HepG2 (cell line): Measurements from ENCODE around the gene STAT6. TPM values are rescaled to one million over a fixed set of nuclear protein-coding genes. Genes with fewer than 3 reads are reported as not detected.

Experiments used
- AGO1 ChIP-seq: fragments of 200-400 bp; formaldehyde crosslinking; IDR thresholded peaks from 2 replicates; pipeline ENCODE4 v1.6.1; 2017; ENCODE audit warnings: mild to moderate bottlenecking, low read depth, low read length, moderate library complexity; ENCODE audit not compliant: poor library complexity, severe bottlenecking
- ATF1 ChIP-seq: IDR thresholded peaks from 2 replicates; pipeline ENCODE4 v1.6.1; 2016; ENCODE audit warnings: mild to moderate bottlenecking, control low read depth
- ELF3 ChIP-seq: IDR thresholded peaks from 2 replicates; pipeline ENCODE4 v1.6.1; 2016; ENCODE audit warnings: missing genetic modification reagents, missing compliant biosample characterization
- SIX1 ChIP-seq: sonication (generic); formaldehyde crosslinking; IDR thresholded peaks from 2 replicates; pipeline ENCODE4 v1.4.0; 2020; ENCODE audit warnings: missing genetic modification reagents, borderline replicate concordance
- THYN1 ChIP-seq: sonication (generic); formaldehyde crosslinking; IDR thresholded peaks from 2 replicates; pipeline ENCODE4 v1.8.1; 2023; ENCODE audit warnings: low read depth, mild to moderate bottlenecking, moderate library complexity, missing genetic modification reagents, borderline replicate concordance
- ZNF142 ChIP-seq: sonication (generic); formaldehyde crosslinking; IDR thresholded peaks from 2 replicates; pipeline ENCODE4 v1.4.0; 2020; ENCODE audit warnings: missing genetic modification reagents
- ZNF30 ChIP-seq: sonication (generic); formaldehyde crosslinking; IDR thresholded peaks from 2 replicates; pipeline ENCODE4 v1.5.0; 2020; ENCODE audit warnings: mild to moderate bottlenecking, missing genetic modification reagents
- ZNF619 ChIP-seq: sonication (generic); formaldehyde crosslinking; IDR thresholded peaks from 2 replicates; pipeline ENCODE4 v1.4.0; 2020; ENCODE audit warnings: mild to moderate bottlenecking, missing genetic modification reagents
- ZNF724P ChIP-seq: sonication (generic); formaldehyde crosslinking; IDR thresholded peaks from 2 replicates; pipeline ENCODE4 v1.8.0; 2022; ENCODE audit warnings: missing genetic modification reagents, borderline replicate concordance
- ZNF766 ChIP-seq: sonication (generic); formaldehyde crosslinking; IDR thresholded peaks from 2 replicates; pipeline ENCODE4 v1.5.0; 2020; ENCODE audit warnings: missing genetic modification reagents, borderline replicate concordance
- ZSCAN22 ChIP-seq: sonication (generic); formaldehyde crosslinking; IDR thresholded peaks from 2 replicates; pipeline ENCODE4 v1.4.0; 2020; ENCODE audit warnings: mild to moderate bottlenecking, missing genetic modification reagents
- polyA plus RNA-seq, 8 experiments: library from polyadenylated mRNA; depleted of rRNA in 3 of 8; stranded (reverse) in 7 of 8; unstranded in 1 of 8; fragments of >200 nt; fragmentation: Illumina TruSeq in 4 of 8; extraction: Trizol in 4 of 8; gene quantifications; 2 replicates each; pipeline versions ENCODE4 v1.2.1 to v1.2.3, GENCODE V29; 2011 to 2016; ENCODE audit warnings: low read depth in 4 of 8, missing spikeins in 1 of 8, mixed read lengths in 1 of 8; ENCODE audit not compliant: insufficient read depth in 1 of 8
- total RNA-seq, 5 experiments: library from RNA; depleted of rRNA; stranded (reverse); fragments of >200 nt; fragmentation: Illumina TruSeq; extraction: Trizol; gene quantifications; 2 replicates each; pipeline ENCODE4 v1.2.3, GENCODE V29; 2016; ENCODE audit warnings: low read depth in 1 of 5
- TF ChIP-seq, protein P1 (sequence below): sonication (generic); formaldehyde crosslinking; IDR thresholded peaks from 2 replicates; pipeline ENCODE4 v1.9.0; 2022; ENCODE audit warnings: missing genetic modification reagents, mild to moderate bottlenecking, borderline replicate concordance
- TF ChIP-seq, protein P2 (sequence below): sonication (generic); formaldehyde crosslinking; IDR thresholded peaks from 2 replicates; pipeline ENCODE4 v1.5.1; 2020; ENCODE audit warnings: mild to moderate bottlenecking, moderate library complexity, missing genetic modification reagents
- TF ChIP-seq, protein P3 (sequence below): sonication (generic); formaldehyde crosslinking; conservative IDR thresholded peaks from 2 replicates; pipeline ENCODE4 v1.4.0; 2020; ENCODE audit warnings: missing genetic modification reagents
- TF ChIP-seq, protein P4 (sequence below): sonication (generic); formaldehyde crosslinking; IDR thresholded peaks from 2 replicates; pipeline ENCODE4 v1.5.0; 2020; ENCODE audit warnings: mild to moderate bottlenecking, missing genetic modification reagents

The STAT6 gene
- total and polyA plus RNA-seq, 2 of the 13 experiments (the other 11 are each of a cell fraction or from before 2014, with no cell fraction given): 28.0 to 62.2 TPM

- TF ChIP-seq, protein P1, sequence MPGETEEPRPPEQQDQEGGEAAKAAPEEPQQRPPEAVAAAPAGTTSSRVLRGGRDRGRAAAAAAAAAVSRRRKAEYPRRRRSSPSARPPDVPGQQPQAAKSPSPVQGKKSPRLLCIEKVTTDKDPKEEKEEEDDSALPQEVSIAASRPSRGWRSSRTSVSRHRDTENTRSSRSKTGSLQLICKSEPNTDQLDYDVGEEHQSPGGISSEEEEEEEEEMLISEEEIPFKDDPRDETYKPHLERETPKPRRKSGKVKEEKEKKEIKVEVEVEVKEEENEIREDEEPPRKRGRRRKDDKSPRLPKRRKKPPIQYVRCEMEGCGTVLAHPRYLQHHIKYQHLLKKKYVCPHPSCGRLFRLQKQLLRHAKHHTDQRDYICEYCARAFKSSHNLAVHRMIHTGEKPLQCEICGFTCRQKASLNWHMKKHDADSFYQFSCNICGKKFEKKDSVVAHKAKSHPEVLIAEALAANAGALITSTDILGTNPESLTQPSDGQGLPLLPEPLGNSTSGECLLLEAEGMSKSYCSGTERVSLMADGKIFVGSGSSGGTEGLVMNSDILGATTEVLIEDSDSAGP (CRISPR knock-in tag): no peak
- no peak for TF ChIP-seq ATF1 (CRISPR knock-in tag)
- TF ChIP-seq ZNF30 (CRISPR knock-in tag): no peak
- TF ChIP-seq, protein P2, sequence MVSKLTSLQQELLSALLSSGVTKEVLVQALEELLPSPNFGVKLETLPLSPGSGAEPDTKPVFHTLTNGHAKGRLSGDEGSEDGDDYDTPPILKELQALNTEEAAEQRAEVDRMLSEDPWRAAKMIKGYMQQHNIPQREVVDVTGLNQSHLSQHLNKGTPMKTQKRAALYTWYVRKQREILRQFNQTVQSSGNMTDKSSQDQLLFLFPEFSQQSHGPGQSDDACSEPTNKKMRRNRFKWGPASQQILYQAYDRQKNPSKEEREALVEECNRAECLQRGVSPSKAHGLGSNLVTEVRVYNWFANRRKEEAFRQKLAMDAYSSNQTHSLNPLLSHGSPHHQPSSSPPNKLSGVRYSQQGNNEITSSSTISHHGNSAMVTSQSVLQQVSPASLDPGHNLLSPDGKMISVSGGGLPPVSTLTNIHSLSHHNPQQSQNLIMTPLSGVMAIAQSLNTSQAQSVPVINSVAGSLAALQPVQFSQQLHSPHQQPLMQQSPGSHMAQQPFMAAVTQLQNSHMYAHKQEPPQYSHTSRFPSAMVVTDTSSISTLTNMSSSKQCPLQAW (CRISPR knock-in tag): no peak
- no peak for TF ChIP-seq ZNF619 (CRISPR knock-in tag)
- TF ChIP-seq, protein P3, sequence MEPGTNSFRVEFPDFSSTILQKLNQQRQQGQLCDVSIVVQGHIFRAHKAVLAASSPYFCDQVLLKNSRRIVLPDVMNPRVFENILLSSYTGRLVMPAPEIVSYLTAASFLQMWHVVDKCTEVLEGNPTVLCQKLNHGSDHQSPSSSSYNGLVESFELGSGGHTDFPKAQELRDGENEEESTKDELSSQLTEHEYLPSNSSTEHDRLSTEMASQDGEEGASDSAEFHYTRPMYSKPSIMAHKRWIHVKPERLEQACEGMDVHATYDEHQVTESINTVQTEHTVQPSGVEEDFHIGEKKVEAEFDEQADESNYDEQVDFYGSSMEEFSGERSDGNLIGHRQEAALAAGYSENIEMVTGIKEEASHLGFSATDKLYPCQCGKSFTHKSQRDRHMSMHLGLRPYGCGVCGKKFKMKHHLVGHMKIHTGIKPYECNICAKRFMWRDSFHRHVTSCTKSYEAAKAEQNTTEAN (CRISPR knock-in tag): no peak
- TF ChIP-seq ZSCAN22 (CRISPR knock-in tag): no peak
- TF ChIP-seq, protein P4, sequence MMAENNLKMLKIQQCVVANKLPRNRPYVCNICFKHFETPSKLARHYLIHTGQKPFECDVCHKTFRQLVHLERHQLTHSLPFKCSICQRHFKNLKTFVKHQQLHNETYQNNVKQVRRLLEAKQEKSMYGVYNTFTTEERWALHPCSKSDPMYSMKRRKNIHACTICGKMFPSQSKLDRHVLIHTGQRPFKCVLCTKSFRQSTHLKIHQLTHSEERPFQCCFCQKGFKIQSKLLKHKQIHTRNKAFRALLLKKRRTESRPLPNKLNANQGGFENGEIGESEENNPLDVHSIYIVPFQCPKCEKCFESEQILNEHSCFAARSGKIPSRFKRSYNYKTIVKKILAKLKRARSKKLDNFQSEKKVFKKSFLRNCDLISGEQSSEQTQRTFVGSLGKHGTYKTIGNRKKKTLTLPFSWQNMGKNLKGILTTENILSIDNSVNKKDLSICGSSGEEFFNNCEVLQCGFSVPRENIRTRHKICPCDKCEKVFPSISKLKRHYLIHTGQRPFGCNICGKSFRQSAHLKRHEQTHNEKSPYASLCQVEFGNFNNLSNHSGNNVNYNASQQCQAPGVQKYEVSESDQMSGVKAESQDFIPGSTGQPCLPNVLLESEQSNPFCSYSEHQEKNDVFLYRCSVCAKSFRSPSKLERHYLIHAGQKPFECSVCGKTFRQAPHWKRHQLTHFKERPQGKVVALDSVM (CRISPR knock-in tag): peak; percentile 60; the same call in 1 of the 2 replicates
- 0 out of 2 replicates have a peak, but pooled peaks have one; percentile 8 for TF ChIP-seq SIX1 (CRISPR knock-in tag)
- no peak for TF ChIP-seq ZNF766
- TF ChIP-seq AGO1: no peak
- TF ChIP-seq THYN1 (CRISPR knock-in tag): no peak
- TF ChIP-seq ZNF142: no peak
- no peak for TF ChIP-seq ELF3 (CRISPR knock-in tag)
- TF ChIP-seq ZNF724P (CRISPR knock-in tag): no peak
Measured at GRCh38 chr12:57138526-57139272, 27.5 kb upstream of the STAT6 start (continued).
